Suprapubic skin (tissue), 4 donors: ENCODE measurements around the gene NFATC3.

Experiments used
- CTCF ChIP-seq, 2 donors: fragments of 200-600 bp in 1 of 2; fragments of 450-650 bp in 1 of 2; sonication (generic) in 1 of 2; IDR thresholded peaks; one replicate each; pipeline ENCODE4 v1.5.1; 2016 to 2019; ENCODE audit warnings: antibody characterized with exemption in 2 of 2, mild to moderate bottlenecking in 1 of 2, moderate library complexity in 1 of 2
- EP300 ChIP-seq: sonication (generic); formaldehyde crosslinking; IDR thresholded peaks from one replicate; pipeline ENCODE4 v1.6.1; 2017; ENCODE audit warnings: antibody characterized with exemption
- POLR2A ChIP-seq, 2 donors: fragments of 450-650 bp; IDR thresholded peaks; one replicate each; pipeline ENCODE4 v1.6.1; 2017; ENCODE audit warnings: antibody characterized with exemption in 2 of 2, mild to moderate bottlenecking in 2 of 2, moderate library complexity in 2 of 2
- POLR2AphosphoS5 ChIP-seq, 3 donors: sonication (generic); formaldehyde crosslinking; IDR thresholded peaks; one replicate each; pipeline ENCODE4 v1.6.1; 2017; ENCODE audit warnings: antibody characterized with exemption in 3 of 3

DNA sequence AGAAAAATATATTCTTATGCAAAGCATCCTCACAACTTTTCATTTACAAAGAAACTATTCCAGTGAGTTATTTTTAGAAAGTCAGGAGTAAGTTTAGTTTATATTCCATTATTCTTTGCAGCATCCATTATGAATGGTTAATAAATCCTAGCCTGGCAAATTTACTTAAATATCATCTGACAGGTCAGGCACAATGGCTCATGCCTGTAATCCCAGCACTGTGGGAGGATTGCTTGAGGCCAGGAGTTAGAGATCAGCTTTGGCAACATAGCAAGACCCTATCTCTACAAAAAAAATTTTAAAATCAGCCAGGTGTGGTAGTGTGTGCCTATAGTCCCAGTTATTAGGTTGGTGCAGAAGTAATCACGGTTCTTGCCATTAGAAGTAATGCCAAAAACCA lies 137.9 kb downstream of the NFATC3 start:
- TF ChIP-seq CTCF (IDR thresholded peaks at IDR 0.05) (no peak), POLR2AphosphoS5 (IDR thresholded peaks at IDR 0.05) (no peak), EP300 (no peak), POLR2A (IDR thresholded peaks at IDR 0.05) (no peak)
